GM12874 (cell line): ENCODE data around the gene TRIM46.

Experiments
- CTCF ChIP-seq: IDR thresholded peaks from 2 replicates; pipeline ENCODE4 v1.5.1; 2011; ENCODE audit warnings: low read depth, mild to moderate bottlenecking, control low read depth, low read length, moderate library complexity; ENCODE audit not compliant: insufficient read depth

Gene TRIM46

GRCh38 chr1:155167166-155168104 is 6.2 kb upstream of the TRIM46 start:
- TF ChIP-seq CTCF = peak; percentile 87

GRCh38 chr1:155168456-155169210 is 5.0 kb upstream of the TRIM46 start:
- no peak for TF ChIP-seq CTCF

GRCh38 chr1:155169541-155169940 is 4.1 kb upstream of the TRIM46 start:
- TF ChIP-seq CTCF = no peak

GRCh38 chr1:155170101-155170785 is 3.4 kb upstream of the TRIM46 start:
- TF ChIP-seq CTCF = no peak

GRCh38 chr1:155170806-155171205 is 2.8 kb upstream of the TRIM46 start:
- TF ChIP-seq CTCF = no peak

GRCh38 chr1:155171836-155172731 is 1.6 kb upstream of the TRIM46 start:
- TF ChIP-seq CTCF = no peak
